M059J (cell line): ENCODE data around the gene ABR. TPM values are rescaled to one million over a fixed set of nuclear protein-coding genes. Genes with fewer than 3 reads are reported as not detected.
"Not testable (repeated sequence)": the region's sequence is repeated elsewhere in the genome, so short reads cannot be mapped to it uniquely, and the experiment has no call there.

Experiments
- DNase-seq: peaks from one replicate; pipeline ENCODE4 v3.0.0-alpha.2; 2012; ENCODE audit warnings: low read depth
- total RNA-seq: library from RNA; depleted of rRNA; stranded (reverse); fragments of >200 nt; shearing (Covaris generic); gene quantifications from 2 replicates; pipeline ENCODE4 v1.2.3, GENCODE V29; 2014

Gene ABR
- total RNA-seq, 1 experiment from 2014 or later, result 47.3 TPM

DNA sequence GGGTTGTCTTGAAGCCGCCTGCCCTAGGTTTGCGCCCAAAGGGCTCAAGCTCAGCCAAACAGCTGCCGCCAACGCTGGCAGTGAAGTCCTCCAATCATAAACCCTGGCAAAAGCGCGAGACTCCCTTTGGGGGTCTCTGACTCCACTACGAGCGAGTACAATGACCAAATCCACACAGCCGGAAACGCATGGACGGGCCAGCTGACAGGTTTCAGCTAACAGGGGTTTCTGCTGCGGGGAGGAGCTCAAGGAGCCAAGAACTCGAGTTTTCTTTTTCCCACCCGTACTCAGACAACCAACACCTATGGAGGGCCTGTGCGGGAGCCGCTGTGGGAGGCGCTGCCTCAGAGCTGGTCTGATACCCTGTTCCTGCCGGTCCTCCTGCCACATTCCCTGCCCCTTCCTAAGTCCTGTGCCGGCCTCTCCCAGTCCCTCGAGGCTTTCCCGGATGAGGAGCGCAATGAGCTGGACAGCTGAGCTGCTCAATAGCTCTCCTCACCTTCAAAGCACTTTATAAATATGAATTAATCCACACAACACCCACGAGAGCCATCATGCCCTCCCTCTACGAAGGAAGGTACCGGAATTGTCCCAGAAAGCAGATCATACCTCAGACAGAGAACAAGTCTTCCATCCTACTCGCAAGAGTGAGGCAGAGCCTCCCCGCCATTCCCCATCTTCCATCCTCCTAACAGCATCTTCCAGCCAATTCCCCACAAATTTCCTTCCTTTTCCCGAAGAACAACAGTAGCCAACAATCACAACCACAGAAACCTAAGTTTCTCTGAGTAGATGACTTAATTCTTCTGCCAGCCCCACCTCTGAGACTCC, 6.1 kb downstream of the ABR start:
- DNase-seq, result no peak

DNA sequence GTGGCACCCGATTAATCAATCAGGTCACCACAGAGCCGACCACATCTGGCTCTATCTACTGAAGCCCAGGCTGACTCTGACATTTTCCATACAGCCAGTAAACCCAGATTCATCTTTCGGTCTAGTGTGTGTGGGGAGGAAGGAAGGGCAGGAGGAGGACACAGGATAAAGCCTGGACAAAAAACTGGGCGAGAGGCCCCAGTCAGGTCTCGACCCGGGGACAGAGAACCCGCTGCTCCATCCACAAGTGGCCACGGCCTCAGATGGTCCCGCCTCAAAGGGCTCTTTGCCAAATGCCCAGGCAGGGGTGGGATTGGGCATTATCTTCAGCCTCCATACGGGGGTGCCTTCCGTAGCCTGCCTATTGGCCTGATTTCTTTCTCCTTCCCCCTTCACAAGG, 7.8 kb downstream of the ABR start:
- DNase-seq, result no peak

GRCh38 chr17:1170739-1171138, 9.0 kb downstream of the ABR start:
- DNase-seq, result no peak

- DNase-seq, result no peak
Observed at GRCh38 chr17:1169929-1170312, 9.9 kb downstream of the ABR start.

DNA sequence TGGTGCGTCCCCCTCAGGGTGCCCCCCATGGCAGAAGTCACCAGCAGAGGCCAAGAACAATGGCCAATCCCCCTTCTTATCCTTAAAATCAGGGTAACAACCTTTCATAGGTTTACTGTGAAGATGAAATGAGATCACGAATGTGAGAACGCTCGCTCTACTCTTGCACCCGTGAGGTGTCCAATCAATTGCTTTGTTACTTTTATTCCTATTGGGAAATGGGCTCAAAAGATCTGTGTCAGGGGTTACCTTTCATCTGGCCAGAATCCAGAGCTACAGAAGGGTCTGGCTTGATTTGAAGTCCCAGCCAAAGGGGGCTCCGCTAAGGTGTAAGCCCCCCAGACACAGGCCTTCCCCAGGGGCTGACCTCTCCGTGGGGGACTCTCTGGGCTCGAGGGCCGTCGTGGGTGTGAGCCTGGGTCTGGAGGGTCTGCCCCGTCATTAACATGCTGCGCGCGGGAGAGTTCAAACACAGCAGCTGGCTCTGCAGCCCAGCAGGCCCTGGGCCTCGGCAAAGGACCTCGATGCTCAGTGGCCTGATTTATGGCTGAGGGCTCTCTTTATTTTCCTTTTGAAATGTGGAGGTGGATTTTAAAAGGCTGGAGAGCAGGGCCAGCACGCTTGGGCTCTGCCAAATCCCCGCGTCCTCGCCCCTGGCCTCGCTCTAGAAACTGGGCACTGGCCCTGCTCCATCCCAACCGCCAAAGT, 10.4 kb downstream of the ABR start:
- no peak for DNase-seq

GRCh38 chr17:1168533-1169220, 11.1 kb downstream of the ABR start:
- no peak for DNase-seq

DNA sequence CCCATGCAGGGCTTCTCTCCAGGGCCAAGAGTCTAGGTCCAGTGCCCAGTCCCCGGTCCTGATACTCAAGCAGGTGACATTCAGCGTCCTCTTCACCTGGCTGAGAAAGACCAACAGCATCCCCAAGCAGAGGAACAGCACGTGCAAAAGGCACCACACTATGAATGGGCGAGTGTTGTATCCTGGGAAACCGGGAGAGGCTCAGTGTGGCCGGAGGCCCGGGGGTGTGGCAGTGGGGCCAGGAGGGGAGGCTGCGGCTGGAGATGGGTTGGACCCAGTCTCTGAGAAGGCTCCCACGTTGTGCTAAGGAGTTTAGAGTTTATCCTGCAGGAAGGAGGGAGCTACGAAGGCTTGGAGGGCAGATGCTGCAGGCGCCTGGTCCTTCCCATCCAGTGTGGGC, 13.5 kb downstream of the ABR start:
- DNase-seq, result no peak

GRCh38 chr17:1165836-1166235, 13.9 kb downstream of the ABR start:
- DNase-seq, result no peak

DNA sequence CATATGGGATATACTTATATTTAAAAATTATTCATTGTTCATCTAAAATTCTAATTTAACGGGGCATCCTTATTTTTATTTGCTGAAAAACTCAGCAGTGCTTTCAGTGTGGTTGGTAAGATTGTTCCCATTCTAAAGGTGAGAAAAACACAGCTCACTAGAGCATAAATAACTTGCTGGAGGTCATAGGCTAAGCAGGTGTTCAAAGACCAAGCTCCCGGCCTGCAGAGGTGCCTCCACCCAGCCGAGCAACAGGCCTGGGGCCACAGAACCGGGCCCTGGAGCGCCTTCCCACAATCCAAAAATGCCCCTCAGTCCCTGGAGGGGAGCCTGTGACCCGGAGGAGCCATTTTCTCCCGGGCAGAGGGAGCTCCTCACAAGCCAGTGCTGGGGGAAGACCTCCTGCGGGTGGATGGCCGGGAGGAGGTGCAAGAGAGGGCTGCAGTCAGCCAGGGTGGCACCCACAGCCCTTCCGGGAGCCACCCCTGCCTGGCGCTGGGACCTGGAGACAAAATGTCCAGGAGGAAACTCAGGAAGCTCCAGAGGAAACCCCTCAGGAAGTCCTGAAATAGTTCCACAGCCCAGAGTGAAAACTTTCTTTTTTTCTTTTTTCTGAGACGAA, 14.7 kb downstream of the ABR start:
- DNase-seq, result no peak

DNA sequence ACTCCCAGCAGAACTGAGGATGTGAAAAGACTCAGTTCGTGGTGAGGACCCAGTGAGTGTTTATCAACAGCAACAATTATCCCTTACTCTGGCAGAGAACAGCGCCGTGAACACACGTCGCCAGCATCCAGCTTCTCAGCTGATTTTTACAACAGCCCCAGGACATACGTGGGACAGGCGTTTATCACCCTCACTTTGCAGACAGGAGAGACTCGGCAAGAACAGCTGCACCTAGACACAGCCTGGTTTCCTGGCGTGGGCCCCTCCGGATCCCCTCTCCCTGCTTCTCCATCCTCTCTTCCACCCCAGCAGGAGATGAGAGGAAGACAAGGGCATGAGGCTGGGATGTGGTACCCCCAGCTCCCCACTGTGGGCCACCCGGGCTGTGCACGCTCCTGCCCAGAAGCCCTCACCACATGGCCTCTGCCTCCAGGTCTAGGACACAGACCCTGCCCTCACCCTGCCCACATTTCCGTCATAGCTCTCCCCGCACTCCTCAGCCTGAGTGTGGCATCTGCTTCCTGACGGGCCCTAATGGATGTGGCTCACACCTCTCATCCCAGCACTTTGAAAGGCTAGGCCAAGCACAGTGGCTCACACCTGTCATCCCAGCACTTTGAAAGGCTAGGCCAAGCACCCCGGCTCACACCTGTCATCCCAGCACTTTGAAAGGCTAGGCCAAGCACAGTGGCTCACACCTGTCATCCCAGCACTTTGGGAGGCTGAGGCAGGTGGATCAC, 17.5 kb downstream of the ABR start:
- DNase-seq, result no peak

DNA sequence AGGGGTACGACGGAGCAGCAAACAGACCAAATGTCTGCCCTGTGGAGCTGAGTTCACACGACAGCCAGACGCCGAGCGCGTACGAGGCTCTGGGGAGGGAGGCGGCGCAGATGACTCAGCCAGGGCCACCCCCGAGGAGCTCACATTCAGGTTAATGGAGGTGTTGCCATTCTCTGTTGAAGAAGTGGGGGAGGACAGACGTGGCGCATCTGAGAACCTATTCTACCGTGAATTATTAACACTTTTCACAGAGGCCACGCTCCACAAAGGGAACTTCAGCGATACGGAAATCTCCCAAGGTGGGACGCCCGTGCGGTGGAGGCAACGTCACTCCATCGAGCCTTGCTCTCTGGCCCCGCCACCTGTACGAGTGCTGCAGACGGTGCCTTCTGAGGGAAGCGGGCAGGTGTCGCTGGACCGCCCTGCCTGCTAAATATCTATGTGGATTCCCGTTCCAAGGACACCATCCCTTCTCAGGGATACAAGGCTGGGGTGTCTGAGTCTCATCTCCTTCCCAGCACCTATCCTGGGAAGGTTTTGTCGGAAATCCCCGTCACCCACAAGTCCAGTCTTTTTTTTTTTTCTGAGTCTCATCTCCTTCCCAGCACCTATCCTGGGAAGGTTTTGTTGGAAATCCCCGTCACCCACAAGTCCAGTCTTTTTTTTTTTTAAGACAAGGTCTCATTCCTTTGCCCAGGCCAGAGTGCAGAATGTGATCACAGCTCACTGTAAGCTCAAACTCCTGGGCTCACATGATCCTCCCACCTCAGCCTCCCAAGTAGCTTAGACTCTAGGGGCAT, 19.0 kb downstream of the ABR start:
- DNase-seq, result no peak

DNA sequence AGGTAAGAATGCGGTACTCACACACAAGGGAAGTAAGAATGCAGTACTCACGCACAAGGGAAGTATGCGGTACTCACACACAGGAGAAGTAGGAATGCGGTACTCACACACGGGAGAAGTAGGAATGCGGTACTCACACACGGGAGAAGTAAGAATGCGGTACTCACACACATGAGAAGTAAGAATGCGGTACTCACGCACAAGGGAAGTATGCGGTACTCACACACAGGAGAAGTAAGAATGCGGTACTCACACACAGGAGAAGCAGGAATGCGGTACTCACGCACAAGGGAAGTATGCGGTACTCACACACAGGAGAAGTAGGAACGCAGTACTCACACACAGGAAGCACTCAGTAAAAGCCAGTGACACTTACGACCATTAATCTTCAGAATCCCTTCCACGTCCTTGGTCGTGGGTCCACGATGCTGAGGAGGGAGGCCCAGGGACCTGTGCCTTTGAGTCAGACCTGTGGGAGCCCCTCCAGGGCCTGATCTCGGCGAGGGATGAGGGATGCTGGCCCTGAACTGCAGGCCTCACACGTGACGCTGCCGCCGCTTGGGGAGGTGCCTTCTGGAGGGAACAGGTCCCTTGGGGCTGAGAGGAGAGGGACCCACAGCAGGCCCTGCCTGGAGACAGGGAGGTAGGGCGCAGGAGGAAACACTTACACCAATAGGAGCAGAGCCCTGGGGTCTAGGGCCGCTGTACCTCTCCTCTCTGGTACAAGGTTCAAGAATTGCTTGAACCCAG, 20.2 kb downstream of the ABR start:
- no peak for DNase-seq

- DNase-seq, result peak; percentile 32
Observed at GRCh38 chr17:1158879-1159278, 20.9 kb downstream of the ABR start.

- no peak for DNase-seq
Observed at GRCh38 chr17:1156864-1157263, 22.9 kb downstream of the ABR start.

DNA sequence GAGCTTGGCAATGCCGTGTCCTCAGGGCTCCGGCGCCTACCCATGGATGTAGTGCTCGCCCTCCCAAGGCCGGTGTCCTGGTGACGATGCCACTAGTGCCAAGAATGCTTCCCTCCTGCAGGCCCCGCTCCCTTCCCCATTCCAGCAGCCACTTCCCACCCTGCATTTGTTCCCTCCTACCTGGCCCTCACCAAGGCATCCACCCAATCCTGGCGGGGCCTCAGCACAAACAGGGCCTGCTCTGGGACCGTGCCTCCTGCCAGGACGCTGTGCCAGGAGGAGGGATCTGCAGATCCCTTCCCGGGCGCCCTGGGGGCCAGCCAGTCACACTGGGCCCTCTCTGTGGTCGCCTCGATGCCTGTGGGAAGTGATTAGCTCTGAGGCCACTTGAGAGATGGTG, 25.1 kb downstream of the ABR start:
- peak; percentile 11 for DNase-seq

- peak; percentile 48 for DNase-seq
Observed at GRCh38 chr17:1153795-1154546, 25.8 kb downstream of the ABR start.

DNA sequence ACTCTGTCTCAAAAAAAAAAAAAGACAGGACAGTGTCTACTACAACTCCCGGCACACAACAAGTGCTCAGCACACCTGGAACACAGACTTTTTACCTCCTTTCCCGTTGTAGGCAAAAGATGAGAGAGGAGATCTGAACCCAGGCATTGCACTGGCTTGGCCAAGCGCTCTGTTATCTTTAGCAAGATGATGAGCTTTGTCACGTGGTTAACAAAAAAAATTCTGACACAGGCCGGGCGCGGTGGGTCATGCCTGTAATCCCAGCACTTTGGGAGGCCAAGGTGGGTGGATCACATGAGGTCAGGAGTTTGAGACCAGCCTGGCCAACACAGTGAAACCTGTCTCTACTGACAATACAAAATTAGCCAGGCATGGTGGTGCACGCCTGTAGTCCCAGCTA, 27.2 kb downstream of the ABR start:
- DNase-seq, result not testable (repeated sequence)

GRCh38 chr17:1150863-1151600, 28.7 kb downstream of the ABR start:
- DNase-seq, result no peak

GRCh38 chr17:1149869-1150268, 29.9 kb downstream of the ABR start:
- DNase-seq, result no peak
